Natural killer cell (primary cell): ENCODE data around the gene PPP1R3G. TPM values are rescaled to one million over a fixed set of nuclear protein-coding genes. Genes with fewer than 3 reads are reported as not detected.

Experiments
- ATAC-seq, 3 donors: fragments of 150-1000 bp in 2 of 3; fragments of 200-7000 bp in 1 of 3; cut with Tn5 transposase; 1 replicate in 1 of 3; 2 replicates in 2 of 3; pipeline ENCODE4 v1.10.0; 2021; ENCODE audit warnings: mild to moderate bottlenecking in 2 of 3, moderate library complexity in 2 of 3
- DNase-seq, 2 donors: peaks; one replicate each; pipeline versions ENCODE4 v3.0.0 to v3.0.0-alpha.2; 2013 to 2021; ENCODE audit warnings: mixed read lengths in 1 of 2
- H3K27ac ChIP-seq: one replicate; pipeline ENCODE4 v1.5.1; 2013; ENCODE audit warnings: mild to moderate bottlenecking, low read length
- H3K27me3 ChIP-seq: one replicate; pipeline ENCODE4 v1.6.1; 2013; ENCODE audit warnings: low read length; ENCODE audit not compliant: control insufficient read depth, insufficient read depth
- H3K36me3 ChIP-seq: one replicate; pipeline ENCODE4 v1.6.1; 2013; ENCODE audit warnings: low read length; ENCODE audit not compliant: control insufficient read depth, insufficient read depth
- H3K4me1 ChIP-seq: one replicate; pipeline ENCODE4 v1.6.1; 2013; ENCODE audit warnings: low read length; ENCODE audit not compliant: control insufficient read depth, insufficient read depth
- H3K4me3 ChIP-seq: one replicate; pipeline ENCODE4 v1.5.1; 2013; ENCODE audit warnings: low read length
- H3K9me3 ChIP-seq: one replicate; pipeline ENCODE4 v1.6.1; 2013; ENCODE audit warnings: low read length; ENCODE audit not compliant: control insufficient read depth, insufficient read depth
- H3K27ac Mint-ChIP-seq, 2 donors: one replicate each; pipeline ENCODE4 v1.8.0; 2022; ENCODE audit warnings: mild to moderate bottlenecking in 2 of 2, mixed read lengths in 2 of 2, moderate library complexity in 1 of 2
- H3K27me3 Mint-ChIP-seq, 2 donors: one replicate each; pipeline ENCODE4 v1.8.0; 2022; ENCODE audit warnings: low read depth in 2 of 2, mixed read lengths in 2 of 2
- H3K36me3 Mint-ChIP-seq: one replicate; pipeline ENCODE4 v1.8.0; 2022; ENCODE audit warnings: mixed read lengths
- H3K4me1 Mint-ChIP-seq, 2 donors: one replicate each; pipeline ENCODE4 v1.8.0; 2022; ENCODE audit warnings: mixed read lengths in 2 of 2
- H3K4me3 Mint-ChIP-seq: one replicate; pipeline ENCODE4 v1.8.0; 2022; ENCODE audit warnings: mild to moderate bottlenecking, moderate library complexity, mixed read lengths
- H3K9me3 Mint-ChIP-seq, 2 donors: one replicate each; pipeline ENCODE4 v1.8.0; 2022; ENCODE audit warnings: mixed read lengths in 2 of 2
- CTCF ChIP-seq: fragments of 200-600 bp; IDR thresholded peaks from one replicate; pipeline ENCODE4 v1.8.0; 2022; ENCODE audit warnings: antibody characterized with exemption
- WGBS: methylation state at CpG from one replicate; pipeline ENCODE4 v1.1.7; 2013; ENCODE audit warnings: missing lambda C conversion rate; ENCODE audit not compliant: insufficient coverage; 5-methylcytosine and 5-hydroxymethylcytosine counted together
- intact Hi-C: fragments of 100-400 bp; cut with micrococcal nuclease; formaldehyde crosslinking; loops from one replicate; pipeline ENCODE4 v1.14.2; 2022
- total RNA-seq, 4 donors: library from RNA; stranded (reverse); fragments of 120-200 nt in 1 of 4; gene quantifications; one replicate each; pipeline versions ENCODE4 v1.2.3 to v1.2.4, GENCODE V29; 2013 to 2022

PPP1R3G gene
- total RNA-seq, 3 donors from 2014 or later (not counting 1 experiment from before 2014, with no cell fraction given), result 0.07 TPM; not detected in 2

DNA sequence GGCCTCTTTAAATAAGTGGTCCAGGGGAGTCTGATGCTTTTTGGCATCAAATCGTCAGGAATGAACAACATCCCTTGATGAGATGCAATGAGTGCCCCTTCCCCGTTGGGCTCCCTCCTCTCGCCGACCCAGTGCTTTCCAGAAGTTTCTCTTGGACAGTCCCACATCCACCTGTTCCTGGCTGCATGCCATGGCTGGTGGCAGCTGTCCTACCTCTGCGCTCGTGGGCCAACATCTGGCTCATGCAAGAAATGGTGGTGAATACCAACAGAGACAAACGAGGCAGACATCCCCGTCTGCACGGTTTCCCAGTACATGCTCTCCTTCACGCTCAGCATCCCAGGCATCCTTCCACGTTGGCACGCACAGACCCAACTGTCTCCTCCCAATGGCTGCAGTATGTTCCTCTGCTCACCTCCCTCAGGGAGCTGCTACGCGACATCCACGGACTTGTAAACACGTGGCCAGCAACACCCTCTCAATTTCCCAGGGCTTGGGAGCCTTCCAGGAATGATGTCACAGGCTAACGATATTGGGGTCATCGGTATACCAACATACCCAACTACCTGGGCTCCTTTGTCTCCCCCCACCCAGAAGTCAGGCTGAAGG is 37.5 kb downstream of the PPP1R3G start:
- Histone ChIP-seq H3K27me3 (no peaks in the 10 kb centered on the region), H3K4me1 (no peaks in the 10 kb centered on the region), H3K9me3 (no peaks in the 10 kb centered on the region), H3K4me3 (no peak overlapping the region), H3K27ac (no peak overlapping the region), H3K36me3 (no peaks in the 10 kb centered on the region)
- no peak for TF ChIP-seq CTCF
- intact Hi-C loops, result no loop called here
- H3K9me3 Mint-ChIP-seq, result no peaks in the 10 kb centered on the region
- DNase-seq (no peak), ATAC-seq (no peak)
- H3K4me3 Mint-ChIP-seq, result no peak overlapping the region
- no peak overlapping the region for H3K27ac Mint-ChIP-seq
- H3K36me3 Mint-ChIP-seq, result no peaks in the 10 kb centered on the region
- H3K27me3 Mint-ChIP-seq, result no peaks in the 10 kb centered on the region
- no peaks in the 10 kb centered on the region for H3K4me1 Mint-ChIP-seq
- 96% methylated on average over 18 of the region's 18 CpGs for WGBS

DNA sequence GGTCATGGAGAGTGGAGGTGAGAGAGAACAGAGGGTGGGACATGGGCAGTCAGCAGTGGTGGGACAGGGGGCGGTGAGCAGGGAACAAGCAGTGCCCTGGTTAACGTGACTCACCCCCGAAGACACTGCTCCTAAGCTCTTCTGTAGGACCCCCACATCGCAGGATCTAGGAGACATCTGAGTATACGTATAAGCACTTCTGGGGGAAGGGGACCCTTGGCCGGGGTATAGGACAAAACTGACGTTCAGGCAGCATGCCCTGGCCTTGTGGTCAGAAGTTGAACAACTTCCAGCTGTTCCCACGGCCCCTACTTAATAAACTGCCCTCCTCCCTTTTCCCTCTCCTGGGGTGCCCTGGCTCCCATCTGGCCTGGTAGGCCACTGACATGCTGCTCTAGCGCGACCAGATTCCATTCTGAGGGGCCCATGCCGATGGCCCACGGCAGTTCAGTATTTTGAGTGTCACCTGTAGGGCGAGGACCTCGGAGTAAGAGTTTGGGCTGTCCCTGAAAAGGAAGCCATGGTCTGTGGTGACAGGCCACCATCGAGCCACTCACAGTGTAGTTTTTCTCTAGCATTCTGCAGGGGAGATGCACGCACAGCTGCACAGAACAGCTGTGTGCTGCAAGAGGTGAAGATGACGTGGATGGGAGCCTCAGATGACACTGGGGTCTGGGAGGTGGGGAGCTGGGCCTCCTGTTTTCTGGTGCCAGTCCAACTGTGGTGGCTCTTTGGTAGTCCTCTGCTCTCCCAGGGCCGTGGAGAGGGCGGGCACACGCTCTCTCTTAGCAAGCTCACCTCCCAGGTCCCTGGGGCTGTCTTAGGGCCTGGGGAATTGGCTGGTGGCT is 38.4 kb downstream of the PPP1R3G start:
- no peak overlapping the region for H3K4me3 Mint-ChIP-seq
- no peaks in the 10 kb centered on the region for H3K9me3 Mint-ChIP-seq
- Histone ChIP-seq H3K4me1 (no peaks in the 10 kb centered on the region), H3K27ac (no peak overlapping the region), H3K27me3 (no peaks in the 10 kb centered on the region), H3K4me3 (no peak overlapping the region), H3K36me3 (no peaks in the 10 kb centered on the region), H3K9me3 (no peaks in the 10 kb centered on the region)
- no peak for TF ChIP-seq CTCF
- WGBS, result 87% methylated on average over 20 of the region's 20 CpGs
- intact Hi-C loops, result no loop called here
- H3K4me1 Mint-ChIP-seq, result no peaks in the 10 kb centered on the region
- H3K27me3 Mint-ChIP-seq, result no peaks in the 10 kb centered on the region
- no peaks in the 10 kb centered on the region for H3K36me3 Mint-ChIP-seq
- DNase-seq (no peak), ATAC-seq (no peak)
- no peak overlapping the region for H3K27ac Mint-ChIP-seq

GRCh38 chr6:5124526-5124925 is 39.4 kb downstream of the PPP1R3G start:
- WGBS, result 96% methylated on average over 8 of the region's 8 CpGs
- DNase-seq, result no peak
- H3K27ac ChIP-seq, result no peak overlapping the region
- no peak overlapping the region for H3K4me3 ChIP-seq
- no peaks in the 10 kb centered on the region for H3K36me3 ChIP-seq
- no peaks in the 10 kb centered on the region for H3K27me3 Mint-ChIP-seq
- ATAC-seq, result no peak
- no peaks in the 10 kb centered on the region for H3K9me3 ChIP-seq
- no peak overlapping the region for H3K27ac Mint-ChIP-seq
- no peaks in the 10 kb centered on the region for H3K4me1 ChIP-seq
- no peak overlapping the region for H3K4me3 Mint-ChIP-seq
- H3K27me3 ChIP-seq, result no peaks in the 10 kb centered on the region
- no peak for TF ChIP-seq CTCF
- no peaks in the 10 kb centered on the region for H3K9me3 Mint-ChIP-seq
- intact Hi-C loops, result no loop called here
- H3K36me3 Mint-ChIP-seq, result no peaks in the 10 kb centered on the region
- H3K4me1 Mint-ChIP-seq, result no peaks in the 10 kb centered on the region
